K562 (cell line): Measurements from ENCODE around the gene TRIM26. TPM values are rescaled to one million over a fixed set of nuclear protein-coding genes. Genes with fewer than 3 reads are reported as not detected.
A peak's percentile ranks its signal among the peaks of the same experiment; 100 is the strongest.

Experiments used
- CHD2 ChIP-seq: IDR thresholded peaks from 2 replicates; pipeline ENCODE4 v1.6.1; 2011; ENCODE audit warnings: low read depth, low read length
- CHD4 ChIP-seq: fragments of 200-600 bp; sonication (generic); IDR thresholded peaks from 3 replicates; pipeline ENCODE4 v1.6.1; 2012; ENCODE audit warnings: low read depth, mild to moderate bottlenecking, mixed read lengths, low read length, inconsistent platforms; ENCODE audit not compliant: insufficient read depth, insufficient replicate concordance, poor library complexity, severe bottlenecking
- CLOCK ChIP-seq: fragments of 250-450 bp; sonication (Bioruptor Pico); IDR thresholded peaks from 2 replicates; pipeline ENCODE4 v1.4.0; 2020; ENCODE audit warnings: mild to moderate bottlenecking, moderate library complexity, borderline replicate concordance
- CTBP1 ChIP-seq: fragments of 450-650 bp; IDR thresholded peaks from 2 replicates; pipeline ENCODE4 v1.6.1; 2016; ENCODE audit warnings: borderline replicate concordance
- E2F8 ChIP-seq: fragments of 450-650 bp; IDR thresholded peaks from 2 replicates; pipeline ENCODE4 v1.7.1; 2018; ENCODE audit warnings: mild to moderate bottlenecking, low read depth; ENCODE audit not compliant: partially characterized antibody
- EZH2 ChIP-seq: IDR thresholded peaks from 2 replicates; pipeline ENCODE4 v1.6.1; 2012; ENCODE audit warnings: low read depth, mild to moderate bottlenecking, inconsistent platforms, low read length, borderline replicate concordance
- GTF2E2 ChIP-seq: fragments of 200-800 bp; sonication (Bioruptor generic); IDR thresholded peaks from 2 replicates; pipeline ENCODE4 v1.6.1; 2016; ENCODE audit warnings: missing genetic modification characterization, missing compliant biosample characterization
- HIVEP1 ChIP-seq: fragments of 250-450 bp; sonication (Bioruptor Pico); IDR thresholded peaks from 2 replicates; pipeline ENCODE4 v1.4.0; 2020; ENCODE audit warnings: mild to moderate bottlenecking
- MTF1 ChIP-seq: fragments of 250-450 bp; sonication (Bioruptor Pico); IDR thresholded peaks from 2 replicates; pipeline ENCODE4 v1.9.0; 2021; ENCODE audit warnings: moderate library complexity, mild to moderate bottlenecking, inconsistent platforms, borderline replicate concordance
- PBX2 ChIP-seq, 2 experiments: IDR thresholded peaks in 1 of 2; conservative IDR thresholded peaks in 1 of 2; 2 replicates each; pipeline ENCODE4 v1.6.1; 2016; ENCODE audit warnings: low read depth in 2 of 2, mild to moderate bottlenecking in 1 of 2, missing compliant biosample characterization in 1 of 2, missing genetic modification characterization in 1 of 2, moderate library complexity in 1 of 2
- POLR2AphosphoS2 ChIP-seq: IDR thresholded peaks from 2 replicates; pipeline ENCODE4 v1.6.1; 2012; ENCODE audit warnings: low read length, improper control_type of control experiment
- POLR3A ChIP-seq: IDR thresholded peaks from 2 replicates; pipeline ENCODE4 v1.6.1; 2011; ENCODE audit warnings: borderline replicate concordance, mild to moderate bottlenecking, moderate library complexity; ENCODE audit not compliant: insufficient read length, insufficient read depth; ENCODE audit errors: extremely low read depth
- STAT5A ChIP-seq: IDR thresholded peaks from 2 replicates; pipeline ENCODE4 v1.6.1; 2012; ENCODE audit warnings: low read length, inconsistent platforms, borderline replicate concordance
- TEAD4 ChIP-seq, 2 experiments: sonication (generic) in 1 of 2; formaldehyde crosslinking in 1 of 2; IDR thresholded peaks; 2 replicates each; pipeline versions ENCODE4 v1.6.1 to v1.8.0; 2012 to 2022; ENCODE audit warnings: borderline replicate concordance in 1 of 2, inconsistent platforms in 1 of 2, low read length in 1 of 2, mild to moderate bottlenecking in 1 of 2, missing genetic modification reagents in 1 of 2
- U2AF2 ChIP-seq: fragments of 200-400 bp; formaldehyde crosslinking; optimal IDR thresholded peaks from 2 replicates; pipeline ENCODE3; 2017; ENCODE audit warnings: low read depth, mild to moderate bottlenecking, low read length
- ZC3H8 ChIP-seq: fragments of 450-650 bp; IDR thresholded peaks from 2 replicates; pipeline ENCODE4 v1.6.1; 2017
- ZNF274 ChIP-seq: IDR thresholded peaks from 2 replicates; pipeline ENCODE4 v1.6.1; 2011; ENCODE audit warnings: low read depth, mild to moderate bottlenecking, low read length, moderate library complexity, borderline replicate concordance
- ZNF282 ChIP-seq: sonication (generic); formaldehyde crosslinking; IDR thresholded peaks from 2 replicates; pipeline ENCODE4 v1.8.1; 2023; ENCODE audit warnings: missing genetic modification reagents
- ZNF3 ChIP-seq: fragments of 250-450 bp; sonication (Bioruptor Pico); IDR thresholded peaks from 2 replicates; pipeline ENCODE4 v1.5.0; 2021; ENCODE audit warnings: mild to moderate bottlenecking, moderate library complexity
- polyA plus RNA-seq, 8 experiments: library from polyadenylated mRNA; depleted of rRNA in 4 of 8; stranded (reverse) in 5 of 8; unstranded in 3 of 8; fragments of >200 nt; fragmentation: Nextera tagmentation in 2 of 8; fragmentation: Illumina TruSeq in 1 of 8; extraction: Ambion mirVana in 2 of 8; extraction: Trizol in 1 of 8; gene quantifications; 2 replicates each; pipeline versions ENCODE4 v1.2.1 to v1.2.3, GENCODE V29; 2011 to 2014; ENCODE audit warnings: inconsistent platforms in 1 of 8, missing spikeins in 1 of 8
- total RNA-seq, 7 experiments: library from RNA; depleted of rRNA in 6 of 7; stranded (reverse); fragments of >200 nt in 6 of 7; fragmentation: Illumina TruSeq in 2 of 7; extraction: Trizol in 2 of 7; gene quantifications; 2 replicates each; pipeline versions ENCODE4 v1.2.1 to v1.2.3, GENCODE V29; 2011 to 2021; ENCODE audit warnings: low replicate concordance in 1 of 7

TRIM26 gene
- total and polyA plus RNA-seq, 9 of the 15 experiments (the other 6 are each of a cell fraction or from before 2014, with no cell fraction given), result 0.80 to 5.0 (median 2.8) TPM

- no peak for TF ChIP-seq E2F8
- TF ChIP-seq PBX2 (CRISPR knock-in tag; IDR thresholded peaks at IDR 0.05; ENCODE audit: low read depth), result no peak
- no peak for TF ChIP-seq PBX2 (tag; conservative IDR thresholded peaks at IDR 0.05; ENCODE audit: low read depth)
- no peak for TF ChIP-seq POLR3A
- TF ChIP-seq CLOCK, result no peak
- TF ChIP-seq TEAD4 (IDR thresholded peaks at IDR 0.05; ENCODE audit: low read length), result no peak
- no peak for TF ChIP-seq TEAD4 (CRISPR knock-in tag; IDR thresholded peaks at IDR 0.05; ENCODE audit: borderline replicate concordance)
- TF ChIP-seq STAT5A, result no peak
- no peak for TF ChIP-seq MTF1 (CRISPR knock-in tag)
- TF ChIP-seq HIVEP1 (CRISPR knock-in tag), result no peak
- TF ChIP-seq ZC3H8, result no peak
- no peak for TF ChIP-seq ZNF3 (CRISPR knock-in tag)
- no peak for TF ChIP-seq GTF2E2 (tag)
- TF ChIP-seq EZH2, result no peak
- no peak for TF ChIP-seq CTBP1
- no peak for TF ChIP-seq ZNF282 (CRISPR knock-in tag)
- peak; percentile 76 for TF ChIP-seq CHD2
- TF ChIP-seq CHD4, result no peak
- TF ChIP-seq ZNF274, result no peak
- TF ChIP-seq U2AF2, result no peak
- TF ChIP-seq POLR2AphosphoS2, result no peak
Observed at GRCh38 chr6:30212865-30213666, at the start of gene TRIM26 (continued).
